HCT116 (cell line): ENCODE data around the gene OSCAR. TPM values are rescaled to one million over a fixed set of nuclear protein-coding genes. Genes with fewer than 3 reads are reported as not detected.

Source experiments
- ATAC-seq: fragments of 200-7000 bp; cut with Tn5 transposase; 2 replicates; pipeline ENCODE4 v1.9.1; 2020; ENCODE audit warnings: mild to moderate bottlenecking, moderate library complexity
- BruUV-seq: library from RNA; stranded (reverse); fragments of 400-500 nt; replicated peaks from 2 replicates; lab custom pipeline; 2021; lab: Mats Ljungman, UMichigan
- CTCF ChIA-PET: fragments of 300-600 bp; sonication (Branson Sonifier 250); formaldehyde crosslinking; loops from one replicate; lab custom pipeline; 2021; ENCODE audit warnings: antibody characterized with exemption; lab: Charles Lee
- POLR2A ChIA-PET: fragments of 300-600, 350-600 bp; sonication (Branson Sonifier 250); formaldehyde crosslinking; loops from one replicate; lab custom pipeline; 2021; ENCODE audit warnings: antibody characterized with exemption; lab: Charles Lee
- RAD21 ChIA-PET, 2 experiments: fragments of 300-600 bp; sonication (Branson Sonifier 250); formaldehyde crosslinking; loops; one replicate each; lab custom pipeline; 2023; ENCODE audit warnings: low total read pairs in 2 of 2; ENCODE audit not compliant: uncharacterized antibody in 2 of 2, unreplicated experiment in 2 of 2, low non-redundant PET in 1 of 2; lab: Charles Lee
- DNase-seq: peaks from one replicate; pipeline ENCODE4 v3.0.0-alpha.2; 2010; ENCODE audit warnings: low read depth, low spot score
- H2AFZ ChIP-seq: fragments of 200-600 bp; shearing (Covaris generic), sonication (generic); 2 replicates; pipeline ENCODE4 v1.6.1; 2017; ENCODE audit warnings: low read depth, mixed run types, mixed read lengths, antibody characterized with exemption, low read length; ENCODE audit not compliant: poor library complexity, severe bottlenecking
- H3K27ac ChIP-seq: 2 replicates; pipeline ENCODE4 v1.5.1; 2012; ENCODE audit warnings: low read depth, low read length
- H3K27me3 ChIP-seq: fragments of 200-600 bp; sonication (generic); 2 replicates; pipeline ENCODE4 v1.6.1; 2016; ENCODE audit warnings: mixed run types, low read length, mixed read lengths; ENCODE audit not compliant: insufficient read depth
- H3K36me3 ChIP-seq, 2 experiments: fragments of 200-500 bp in 1 of 2; fragments of 200-600 bp in 1 of 2; sonication (Bioruptor generic) in 1 of 2; sonication (generic) in 1 of 2; 2 replicates each; pipeline versions ENCODE4 v1.5.1 to v1.6.1; 2014 to 2016; ENCODE audit warnings: low read length in 2 of 2, inconsistent platforms in 1 of 2, mixed read lengths in 1 of 2, mixed run types in 1 of 2; ENCODE audit not compliant: insufficient read depth in 2 of 2, control insufficient read depth in 1 of 2
- H3K4me1 ChIP-seq, 2 experiments: fragments of 200-600 bp in 1 of 2; sonication (generic) in 1 of 2; 2 replicates each; pipeline versions ENCODE4 v1.5.1 to v1.6.1; 2012 to 2017; ENCODE audit warnings: low read length in 2 of 2, inconsistent platforms in 1 of 2, mild to moderate bottlenecking in 1 of 2, mixed read lengths in 1 of 2, mixed run types in 1 of 2, moderate library complexity in 1 of 2; ENCODE audit not compliant: insufficient read depth in 2 of 2, control insufficient read depth in 1 of 2
- H3K4me2 ChIP-seq: fragments of 200-600 bp; sonication (generic); 2 replicates; pipeline ENCODE4 v1.6.1; 2017; ENCODE audit warnings: mixed run types, low read length, mixed read lengths
- H3K4me3 ChIP-seq, 2 experiments: fragments of 200-600 bp in 1 of 2; sonication (generic) in 1 of 2; replicated peaks in 1 of 2; 2 replicates each; pipeline ENCODE4 v1.5.1; 2011 to 2016; ENCODE audit warnings: low read length in 2 of 2, control low read depth in 1 of 2, low read depth in 1 of 2, mild to moderate bottlenecking in 1 of 2, mixed read lengths in 1 of 2, mixed run types in 1 of 2
- H3K79me2 ChIP-seq: fragments of 200-600 bp; sonication (generic); 2 replicates; pipeline ENCODE4 v1.6.1; 2017; ENCODE audit warnings: mild to moderate bottlenecking, mixed run types, low read length, moderate library complexity, mixed read lengths; ENCODE audit not compliant: insufficient read depth
- H3K9ac ChIP-seq: fragments of 200-600 bp; sonication (generic); 2 replicates; pipeline ENCODE4 v1.6.1; 2016; ENCODE audit warnings: low read length, mixed read lengths
- H3K9me2 ChIP-seq: fragments of 200-600 bp; sonication (generic), shearing (Covaris generic); 2 replicates; pipeline ENCODE4 v1.6.1; 2017; ENCODE audit warnings: mixed run types, mild to moderate bottlenecking, moderate library complexity; ENCODE audit not compliant: insufficient read depth
- H3K9me3 ChIP-seq, 2 experiments: fragments of 200-500 bp in 1 of 2; fragments of 200-600 bp in 1 of 2; sonication (Bioruptor generic) in 1 of 2; sonication (generic) in 1 of 2; 2 replicates each; pipeline ENCODE4 v1.6.1; 2014 to 2017; ENCODE audit warnings: low read length in 2 of 2, mixed read lengths in 2 of 2, inconsistent platforms in 1 of 2, low read depth in 1 of 2, mild to moderate bottlenecking in 1 of 2, mixed run types in 1 of 2, moderate library complexity in 1 of 2; ENCODE audit not compliant: control insufficient read depth in 1 of 2, insufficient read depth in 1 of 2
- H4K20me1 ChIP-seq: fragments of 200-600 bp; sonication (generic), shearing (Covaris generic); 2 replicates; pipeline ENCODE4 v1.6.1; 2017; ENCODE audit warnings: mixed run types, mild to moderate bottlenecking, moderate library complexity; ENCODE audit not compliant: insufficient read depth
- CBX3 ChIP-seq: IDR thresholded peaks from 2 replicates; pipeline ENCODE4 v1.6.1; 2012; ENCODE audit warnings: low read depth
- EGR1 ChIP-seq: IDR thresholded peaks from 2 replicates; pipeline ENCODE4 v1.6.1; 2012; ENCODE audit warnings: low read depth
- ELF1 ChIP-seq: IDR thresholded peaks from 2 replicates; pipeline ENCODE4 v1.6.1; 2012; ENCODE audit warnings: low read depth, borderline replicate concordance
- JUND ChIP-seq: IDR thresholded peaks from 2 replicates; pipeline ENCODE4 v1.6.1; 2012
- MAX ChIP-seq: IDR thresholded peaks from 2 replicates; pipeline ENCODE4 v1.6.1; 2012
- POLR2A ChIP-seq: IDR thresholded peaks from 2 replicates; pipeline ENCODE4 v1.7.0; 2011; ENCODE audit warnings: borderline replicate concordance; ENCODE audit not compliant: insufficient read depth, insufficient read length; ENCODE audit errors: extremely low read depth
- POLR2AphosphoS5 ChIP-seq: IDR thresholded peaks from 2 replicates; pipeline ENCODE4 v1.6.1; 2011; ENCODE audit warnings: mild to moderate bottlenecking, low read depth, low read length, moderate library complexity
- RAD21 ChIP-seq: IDR thresholded peaks from 2 replicates; pipeline ENCODE4 v1.6.1; 2012; ENCODE audit warnings: low read depth, mild to moderate bottlenecking
- SIN3A ChIP-seq: IDR thresholded peaks from 2 replicates; pipeline ENCODE4 v1.6.1; 2012; ENCODE audit warnings: low read depth
- SP1 ChIP-seq: IDR thresholded peaks from 2 replicates; pipeline ENCODE4 v1.6.1; 2012; ENCODE audit warnings: low read depth
- SRF ChIP-seq: IDR thresholded peaks from 2 replicates; pipeline ENCODE4 v1.6.1; 2012; ENCODE audit warnings: low read depth
- YY1 ChIP-seq: IDR thresholded peaks from 2 replicates; pipeline ENCODE4 v1.6.1; 2011; ENCODE audit warnings: low read length, low read depth, moderate library complexity, mild to moderate bottlenecking; ENCODE audit not compliant: insufficient replicate concordance; ENCODE audit errors: extremely low read depth
- ZNF274 ChIP-seq: fragments of 200-500 bp; sonication (Bioruptor generic); IDR thresholded peaks from 2 replicates; pipeline ENCODE4 v1.6.1; 2014; ENCODE audit warnings: mild to moderate bottlenecking, low read depth, low read length, inconsistent platforms
- intact Hi-C: fragments of 100-400 bp; cut with micrococcal nuclease; formaldehyde crosslinking; loops from 2 replicates; pipeline ENCODE4 v1.10.0; 2022
- total RNA-seq: library from RNA; stranded (reverse); gene quantifications from one replicate; pipeline ENCODE4 v1.2.1, GENCODE V29; 2021; ENCODE audit not compliant: unreplicated experiment
- TF ChIP-seq, protein P1 (sequence below): IDR thresholded peaks from 2 replicates; pipeline ENCODE4 v1.6.1; 2011; ENCODE audit warnings: mild to moderate bottlenecking, low read length, moderate library complexity; ENCODE audit not compliant: insufficient replicate concordance; ENCODE audit errors: extremely low read depth
- TF ChIP-seq, protein P2 (sequence below), 3 experiments: fragments of 200-600 bp in 1 of 3; sonication (generic) in 1 of 3; IDR thresholded peaks in 2 of 3; conservative IDR thresholded peaks in 1 of 3; 2 replicates each; pipeline ENCODE4 v1.5.1; 2012 to 2017; ENCODE audit warnings: low read depth in 2 of 3, low read length in 2 of 3, antibody characterized with exemption in 1 of 3, borderline replicate concordance in 1 of 3, control low read depth in 1 of 3, mild to moderate bottlenecking in 1 of 3, mixed read lengths in 1 of 3, mixed run types in 1 of 3, moderate library complexity in 1 of 3; ENCODE audit not compliant: insufficient read depth in 1 of 3

Gene OSCAR
- total RNA-seq, 1 experiment from 2014 or later: 0.59 TPM

GRCh38 chr19:54136864-54137698 is 36.5 kb upstream of the OSCAR start:
- Histone ChIP-seq H3K79me2 (peaks cover 44% of the 10 kb centered on the region), H3K27me3 (no peaks in the 10 kb centered on the region), H3K4me3 (peak overlapping the region; percentile 76 to 82), H3K4me1 (peaks cover 15 to 31% of the 10 kb centered on the region in 2 experiments), H3K27ac (peak overlapping the region; percentile 25), H2AFZ (peak overlapping the region; percentile 18), H3K9me2 (no peaks in the 10 kb centered on the region), H4K20me1 (no peaks in the 10 kb centered on the region), H3K9me3 (no peaks in the 10 kb centered on the region), H3K9ac (peak overlapping the region; percentile 96), H3K4me2 (peak overlapping the region; percentile 98), H3K36me3 (peaks cover 11 to 14% of the 10 kb centered on the region in 2 experiments; a peak in 3 of 4 replicates)
- POLR2A ChIA-PET: interaction anchor here (0.9 to 2.0 kb wide), 18 partner anchors 11 to 327 kb away, joined by 3 to 26 read pairs (median 4); partner anchors contain the start of genes LENG1, MBOAT7, MYADM and PRPF31
- intact Hi-C loops: loop anchor here (1.0 kb wide), 1 partner anchor 22 kb away; the partner anchor contains the start of gene LENG1
- peak; percentile 87 for TF ChIP-seq POLR2A
- TF ChIP-seq ELF1: no peak
- TF ChIP-seq CBX3: no peak
- TF ChIP-seq, protein P1, sequence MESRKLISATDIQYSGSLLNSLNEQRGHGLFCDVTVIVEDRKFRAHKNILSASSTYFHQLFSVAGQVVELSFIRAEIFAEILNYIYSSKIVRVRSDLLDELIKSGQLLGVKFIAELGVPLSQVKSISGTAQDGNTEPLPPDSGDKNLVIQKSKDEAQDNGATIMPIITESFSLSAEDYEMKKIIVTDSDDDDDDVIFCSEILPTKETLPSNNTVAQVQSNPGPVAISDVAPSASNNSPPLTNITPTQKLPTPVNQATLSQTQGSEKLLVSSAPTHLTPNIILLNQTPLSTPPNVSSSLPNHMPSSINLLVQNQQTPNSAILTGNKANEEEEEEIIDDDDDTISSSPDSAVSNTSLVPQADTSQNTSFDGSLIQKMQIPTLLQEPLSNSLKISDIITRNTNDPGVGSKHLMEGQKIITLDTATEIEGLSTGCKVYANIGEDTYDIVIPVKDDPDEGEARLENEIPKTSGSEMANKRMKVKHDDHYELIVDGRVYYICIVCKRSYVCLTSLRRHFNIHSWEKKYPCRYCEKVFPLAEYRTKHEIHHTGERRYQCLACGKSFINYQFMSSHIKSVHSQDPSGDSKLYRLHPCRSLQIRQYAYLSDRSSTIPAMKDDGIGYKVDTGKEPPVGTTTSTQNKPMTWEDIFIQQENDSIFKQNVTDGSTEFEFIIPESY: no peak
- TF ChIP-seq ZNF274: no peak
- no peak for TF ChIP-seq YY1
- TF ChIP-seq MAX: no peak; the same call in 1 of the 2 replicates
- TF ChIP-seq SIN3A: peak; percentile 65
- TF ChIP-seq RAD21: no peak
- no peak for TF ChIP-seq SRF
- TF ChIP-seq JUND: no peak
- peak; percentile 98 for TF ChIP-seq EGR1
- TF ChIP-seq SP1: peak; percentile 97
- TF ChIP-seq, protein P2, sequence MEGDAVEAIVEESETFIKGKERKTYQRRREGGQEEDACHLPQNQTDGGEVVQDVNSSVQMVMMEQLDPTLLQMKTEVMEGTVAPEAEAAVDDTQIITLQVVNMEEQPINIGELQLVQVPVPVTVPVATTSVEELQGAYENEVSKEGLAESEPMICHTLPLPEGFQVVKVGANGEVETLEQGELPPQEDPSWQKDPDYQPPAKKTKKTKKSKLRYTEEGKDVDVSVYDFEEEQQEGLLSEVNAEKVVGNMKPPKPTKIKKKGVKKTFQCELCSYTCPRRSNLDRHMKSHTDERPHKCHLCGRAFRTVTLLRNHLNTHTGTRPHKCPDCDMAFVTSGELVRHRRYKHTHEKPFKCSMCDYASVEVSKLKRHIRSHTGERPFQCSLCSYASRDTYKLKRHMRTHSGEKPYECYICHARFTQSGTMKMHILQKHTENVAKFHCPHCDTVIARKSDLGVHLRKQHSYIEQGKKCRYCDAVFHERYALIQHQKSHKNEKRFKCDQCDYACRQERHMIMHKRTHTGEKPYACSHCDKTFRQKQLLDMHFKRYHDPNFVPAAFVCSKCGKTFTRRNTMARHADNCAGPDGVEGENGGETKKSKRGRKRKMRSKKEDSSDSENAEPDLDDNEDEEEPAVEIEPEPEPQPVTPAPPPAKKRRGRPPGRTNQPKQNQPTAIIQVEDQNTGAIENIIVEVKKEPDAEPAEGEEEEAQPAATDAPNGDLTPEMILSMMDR (IDR thresholded peaks at IDR 0.05 in 2 of 3, conservative IDR thresholded peaks at IDR 0.05 in 1 of 3; ENCODE audit: borderline replicate concordance in 1 of 3, insufficient read depth in 1 of 3, low read depth in 2 of 3, low read length in 2 of 3): no peak
- peak; percentile 90 for TF ChIP-seq POLR2AphosphoS5
- RAD21 ChIA-PET: interaction anchor here in 1 of 2 experiments (0.6 kb wide), 2 partner anchors 95 to 328 kb away, joined by 3 read pairs; no protein-coding TSS in a partner anchor
- ATAC-seq (peak; percentile 84), DNase-seq (peak; percentile 100)
- CTCF ChIA-PET: interaction anchor here (0.6 to 1.4 kb wide), 14 partner anchors 32 to 344 kb away, joined by 3 to 11 read pairs (median 4); partner anchors contain the start of gene MBOAT7
- no TSS peak for BruUV-seq
